H1 (cell line): ENCODE data around the gene TTBK2.

Source experiments
- CBX5 ChIP-seq: fragments of 300-800, 300-1000 bp; sonication (generic); IDR thresholded peaks from 2 replicates; pipeline ENCODE4 v1.7.1; 2016; ENCODE audit warnings: antibody characterized with exemption, low read length, low read depth
- CEBPB ChIP-seq: IDR thresholded peaks from 2 replicates; pipeline ENCODE4 v1.6.1; 2012; ENCODE audit warnings: low read depth, low read length
- CREB1 ChIP-seq: IDR thresholded peaks from 2 replicates; pipeline ENCODE4 v1.6.1; 2012; ENCODE audit warnings: inconsistent platforms
- CTCF ChIP-seq, 3 experiments: IDR thresholded peaks; 1 replicate in 2 of 3; 2 replicates in 1 of 3; pipeline versions ENCODE4 v1.5.1 to v1.6.1; 2011; ENCODE audit warnings: low read length in 3 of 3, mild to moderate bottlenecking in 3 of 3, inconsistent platforms in 2 of 3, low read depth in 1 of 3, moderate library complexity in 1 of 3; ENCODE audit not compliant: insufficient read depth in 1 of 3; ENCODE audit errors: control extremely low read depth in 1 of 3
- KDM1A ChIP-seq: fragments of 200-600, 300-600 bp; sonication (generic); IDR thresholded peaks from 2 replicates; pipeline ENCODE4 v1.7.1; 2016; ENCODE audit warnings: mild to moderate bottlenecking, low read length, borderline replicate concordance
- SAP30 ChIP-seq: fragments of 300-600 bp; sonication (generic); IDR thresholded peaks from 2 replicates; pipeline ENCODE4 v1.7.1; 2012; ENCODE audit warnings: low read length, moderate library complexity, mild to moderate bottlenecking, inconsistent platforms; ENCODE audit not compliant: insufficient read depth, insufficient replicate concordance
- TCF12 ChIP-seq: IDR thresholded peaks from 2 replicates; pipeline ENCODE4 v1.6.1; 2011; ENCODE audit warnings: low read depth, mild to moderate bottlenecking, low read length

DNA sequence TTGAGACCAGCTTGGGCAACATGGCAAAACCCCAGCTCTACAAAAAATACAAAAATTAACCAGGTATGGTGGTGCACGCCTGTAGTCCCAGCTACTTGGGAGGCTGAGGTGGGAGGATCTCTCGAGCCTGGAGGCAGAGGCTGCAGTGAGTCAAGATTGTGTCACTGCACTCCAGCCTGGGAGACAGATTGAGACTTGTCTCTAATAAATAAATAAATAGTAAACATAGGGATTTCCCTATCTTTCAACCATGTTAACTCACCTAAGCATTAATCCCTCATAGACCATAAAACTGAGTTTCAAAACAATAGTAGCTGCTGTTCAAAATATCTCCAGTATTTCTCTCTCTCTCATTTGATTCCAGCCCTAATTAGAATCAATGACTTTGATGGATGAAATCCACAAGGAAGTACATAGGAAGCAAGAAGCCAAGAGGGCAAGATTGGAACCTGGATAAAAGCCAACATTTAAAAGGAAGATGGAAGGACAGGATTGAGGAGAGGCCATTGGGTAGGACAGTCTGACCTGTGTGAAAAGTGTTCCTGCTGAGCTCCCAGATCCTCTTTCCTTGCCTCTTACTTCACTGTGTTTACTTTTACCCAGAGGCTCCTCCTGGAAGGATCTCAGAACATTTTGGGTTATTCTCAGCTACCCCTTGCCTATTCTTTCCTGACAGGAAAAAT, 12.4 kb upstream of the TTBK2 start:
- TF ChIP-seq KDM1A (no peak), TCF12 (no peak), CREB1 (no peak), CBX5 (no peak), CTCF (IDR thresholded peaks at IDR 0.05; ENCODE audit: control extremely low read depth in 1 of 3, insufficient read depth in 1 of 3, low read depth in 1 of 3, low read length in 3 of 3) (no peak), SAP30 (no peak), CEBPB (no peak)
